ENCODE measurements around the gene SDR9C7. TPM values are rescaled to one million over a fixed set of nuclear protein-coding genes. Genes with fewer than 3 reads are reported as not detected.

The SDR9C7 gene
- total and polyA plus RNA-seq, 2 experiments from 2014 or later, result not detected

DNA sequence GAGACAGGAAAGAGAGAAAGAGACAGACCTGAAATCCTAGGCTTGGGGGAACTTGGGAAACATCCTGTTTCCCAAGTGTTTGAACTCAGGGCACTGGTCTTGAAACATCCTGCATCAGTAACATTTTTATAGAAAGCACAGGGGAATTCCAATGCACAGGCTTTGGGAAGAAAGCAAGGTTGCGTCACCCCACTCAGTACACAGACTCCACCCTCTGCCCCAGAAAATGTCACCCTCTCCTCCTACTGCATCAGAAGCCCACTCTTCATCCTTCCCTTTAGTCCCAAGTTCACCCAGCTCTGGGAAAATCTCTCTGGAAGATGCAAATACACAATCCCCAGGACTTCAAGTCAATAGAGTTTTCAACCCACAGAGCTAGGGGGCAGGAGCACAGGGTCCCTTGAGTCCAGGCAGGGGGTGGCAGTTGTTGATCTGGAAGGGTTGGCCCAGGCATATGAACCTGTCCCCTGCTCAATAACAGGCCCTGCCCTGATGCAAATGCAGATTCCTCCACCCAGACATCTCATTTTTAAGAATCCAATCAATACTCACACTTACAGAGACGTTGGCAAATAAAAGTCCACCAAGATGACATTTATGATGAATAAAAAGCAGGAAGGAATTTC lies 21.5 kb upstream of the SDR9C7 start:
- no peak overlapping the region for H3K27ac Mint-ChIP-seq
- H3K4me1 ChIP-seq (ENCODE audit: insufficient read depth), result no peaks in the 10 kb centered on the region
- no peaks in the 10 kb centered on the region for H3K27me3 ChIP-seq (ENCODE audit: insufficient read depth)
- no peaks in the 10 kb centered on the region for H3K36me3 ChIP-seq (ENCODE audit: insufficient read depth)
- no peaks in the 10 kb centered on the region for H4K20me1 ChIP-seq (replicated peaks; ENCODE audit: insufficient read depth)
- H3K4me2 ChIP-seq, result no peak overlapping the region
- peaks cover 10% of the 10 kb centered on the region for H3K27me3 Mint-ChIP-seq (ENCODE audit: insufficient read depth, low read depth, poor library complexity)
- no peak overlapping the region for H3K4me3 ChIP-seq
- no peaks in the 10 kb centered on the region for H3F3A ChIP-seq (replicated peaks; ENCODE audit: low read depth)
- DNase-seq (ENCODE audit: low spot score), result no peak
- H2AFZ ChIP-seq, result no peak overlapping the region
- H3K27ac ChIP-seq (ENCODE audit: low read depth), result no peak overlapping the region
- TF ChIP-seq ZNF331 (CRISPR knock-in tag; IDR thresholded peaks at IDR 0.05; ENCODE audit: low read depth), result no peak
- no peak for TF ChIP-seq ZNF114 (CRISPR knock-in tag; IDR thresholded peaks at IDR 0.05)
- TF ChIP-seq JUNB (IDR thresholded peaks at IDR 0.05; ENCODE audit: unreplicated experiment), result no peak
- TF ChIP-seq, protein P1, sequence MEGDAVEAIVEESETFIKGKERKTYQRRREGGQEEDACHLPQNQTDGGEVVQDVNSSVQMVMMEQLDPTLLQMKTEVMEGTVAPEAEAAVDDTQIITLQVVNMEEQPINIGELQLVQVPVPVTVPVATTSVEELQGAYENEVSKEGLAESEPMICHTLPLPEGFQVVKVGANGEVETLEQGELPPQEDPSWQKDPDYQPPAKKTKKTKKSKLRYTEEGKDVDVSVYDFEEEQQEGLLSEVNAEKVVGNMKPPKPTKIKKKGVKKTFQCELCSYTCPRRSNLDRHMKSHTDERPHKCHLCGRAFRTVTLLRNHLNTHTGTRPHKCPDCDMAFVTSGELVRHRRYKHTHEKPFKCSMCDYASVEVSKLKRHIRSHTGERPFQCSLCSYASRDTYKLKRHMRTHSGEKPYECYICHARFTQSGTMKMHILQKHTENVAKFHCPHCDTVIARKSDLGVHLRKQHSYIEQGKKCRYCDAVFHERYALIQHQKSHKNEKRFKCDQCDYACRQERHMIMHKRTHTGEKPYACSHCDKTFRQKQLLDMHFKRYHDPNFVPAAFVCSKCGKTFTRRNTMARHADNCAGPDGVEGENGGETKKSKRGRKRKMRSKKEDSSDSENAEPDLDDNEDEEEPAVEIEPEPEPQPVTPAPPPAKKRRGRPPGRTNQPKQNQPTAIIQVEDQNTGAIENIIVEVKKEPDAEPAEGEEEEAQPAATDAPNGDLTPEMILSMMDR (conservative IDR thresholded peaks at IDR 0.05; ENCODE audit: low read depth in 2 of 2), result no peak
- TF ChIP-seq NANOG (IDR thresholded peaks at IDR 0.05; ENCODE audit: borderline replicate concordance), result no peak
- no peak for TF ChIP-seq REST (IDR thresholded peaks at IDR 0.05; ENCODE audit: unreplicated experiment)
- no peak for TF ChIP-seq POLR2AphosphoS5 (IDR thresholded peaks at IDR 0.05; ENCODE audit: low read depth)
- TF ChIP-seq ZNF462 (CRISPR knock-in tag; IDR thresholded peaks at IDR 0.05), result no peak
- TF ChIP-seq STAT1 (IDR thresholded peaks at IDR 0.05; ENCODE audit: unreplicated experiment), result no peak
- peaks cover 54% of the 10 kb centered on the region for H3K9me3 Mint-ChIP-seq
- H3K4me1 Mint-ChIP-seq, result no peaks in the 10 kb centered on the region
- ATAC-seq, result no peak
- H3K36me3 Mint-ChIP-seq (ENCODE audit: low read depth), result peaks cover 5% of the 10 kb centered on the region
- peaks cover 4% of the 10 kb centered on the region; the same call in 1 of the 2 replicates for H3K9me2 ChIP-seq (ENCODE audit: insufficient read depth)
- no peaks in the 10 kb centered on the region for H3K79me2 ChIP-seq (replicated peaks; ENCODE audit: insufficient read depth)
- no peak overlapping the region for H3K4me3 Mint-ChIP-seq
